ENCODE data around the gene PPP1R17.

GRCh38 chr7:31699050-31699449, 12.0 kb downstream of the PPP1R17 start:
- TF ChIP-seq CTCF (IDR thresholded peaks at IDR 0.05) (no peak), POLR2AphosphoS5 (IDR thresholded peaks at IDR 0.05; ENCODE audit: low read depth, low read length) (no peak), SIN3A (IDR thresholded peaks at IDR 0.05; ENCODE audit: borderline replicate concordance, insufficient read depth, low read depth, low read length) (no peak)

All from Panc1 (cell line).